Fibroblast of peridontal ligament (primary cell): ENCODE results near the gene KRTCAP3.

Experiments
- DNase-seq: peaks from one replicate; pipeline ENCODE4 v3.0.0-alpha.2; 2010; ENCODE audit errors: extremely low read depth

The KRTCAP3 gene

DNA sequence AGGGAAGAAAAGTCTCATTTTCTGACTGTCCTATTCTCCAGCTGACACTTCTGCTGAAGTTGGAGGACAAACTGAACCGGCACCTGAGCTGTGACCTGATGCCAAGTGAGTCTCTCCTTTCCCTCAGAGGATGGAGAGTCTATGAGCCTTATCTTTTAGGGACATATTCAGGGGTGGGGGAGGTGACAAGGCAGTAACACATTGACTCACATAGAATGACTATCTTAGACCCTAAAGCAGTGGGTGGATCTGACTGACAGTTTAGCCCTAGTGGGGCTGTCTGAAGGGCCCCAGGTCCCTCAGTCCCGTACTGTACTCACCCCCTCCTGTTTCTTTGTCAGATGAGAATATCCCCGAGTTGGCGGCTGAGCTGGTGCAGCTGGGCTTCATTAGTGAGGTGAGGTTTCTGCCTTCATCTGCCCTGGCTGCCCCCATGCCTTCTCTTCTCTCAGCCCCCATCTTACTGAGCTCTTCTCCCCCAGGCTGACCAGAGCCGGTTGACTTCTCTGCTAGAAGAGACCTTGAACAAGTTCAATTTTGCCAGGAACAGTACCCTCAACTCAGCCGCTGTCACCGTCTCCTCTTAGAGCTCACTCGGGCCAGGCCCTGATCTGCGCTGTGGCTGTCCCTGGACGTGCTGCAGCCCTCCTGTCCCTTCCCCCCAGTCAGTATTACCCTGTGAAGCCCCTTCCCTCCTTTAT lies 805 bp upstream of the KRTCAP3 start:
- DNase-seq = no peak

DNA sequence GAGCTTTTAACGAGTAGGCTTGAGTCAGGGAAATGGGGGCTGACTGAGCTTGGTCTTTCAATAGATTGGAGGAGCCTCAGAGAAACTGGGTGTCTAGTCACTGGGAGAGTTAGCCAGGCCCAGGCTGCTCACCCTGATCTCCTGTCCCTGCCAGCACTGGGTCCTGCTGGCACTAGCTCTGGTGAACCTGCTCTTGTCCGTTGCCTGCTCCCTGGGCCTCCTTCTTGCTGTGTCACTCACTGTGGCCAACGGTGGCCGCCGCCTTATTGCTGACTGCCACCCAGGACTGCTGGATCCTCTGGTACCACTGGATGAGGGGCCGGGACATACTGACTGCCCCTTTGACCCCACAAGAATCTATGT lies 720 bp downstream of the KRTCAP3 start:
- DNase-seq = no peak

DNA sequence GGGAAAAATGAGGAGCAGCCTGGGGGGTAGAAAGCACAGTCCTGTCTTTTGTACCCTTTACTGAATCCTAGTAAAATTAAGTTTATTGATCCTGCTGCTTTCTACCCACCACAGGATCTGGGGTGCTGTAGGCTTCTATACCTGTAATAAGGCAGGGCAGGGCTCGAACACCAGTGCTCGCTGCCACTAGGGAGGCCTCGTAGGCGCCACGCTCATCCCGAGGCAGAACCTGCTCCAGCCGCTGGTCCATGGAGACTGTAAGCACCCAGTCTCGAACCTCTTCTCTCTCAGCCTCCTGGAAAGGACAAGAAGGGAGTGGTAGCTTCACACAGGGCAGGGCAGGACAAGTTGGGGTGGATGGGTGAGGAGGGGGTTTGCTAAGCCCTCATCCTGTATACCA lies 3.0 kb downstream of the KRTCAP3 start:
- DNase-seq = no peak

DNA sequence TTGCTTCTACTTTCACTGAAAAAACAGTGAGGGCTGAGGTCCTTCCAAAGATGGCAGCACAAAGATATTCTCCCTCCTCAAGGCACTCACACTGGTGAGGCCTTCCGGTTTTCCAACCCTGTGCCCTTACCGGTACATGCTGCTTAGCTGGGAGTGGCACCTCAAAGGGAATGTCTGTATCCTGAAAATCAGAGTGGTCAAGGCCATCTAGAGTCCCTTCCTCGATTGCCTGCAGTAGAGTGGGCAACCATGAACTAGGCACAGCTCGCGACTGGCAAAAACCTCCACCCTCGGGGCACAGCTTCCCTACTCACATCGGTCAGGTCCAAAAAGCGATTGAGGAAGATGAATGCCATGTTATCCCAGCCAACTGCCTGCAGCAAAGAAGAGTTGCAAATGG lies 3.4 kb downstream of the KRTCAP3 start:
- DNase-seq = no peak

DNA sequence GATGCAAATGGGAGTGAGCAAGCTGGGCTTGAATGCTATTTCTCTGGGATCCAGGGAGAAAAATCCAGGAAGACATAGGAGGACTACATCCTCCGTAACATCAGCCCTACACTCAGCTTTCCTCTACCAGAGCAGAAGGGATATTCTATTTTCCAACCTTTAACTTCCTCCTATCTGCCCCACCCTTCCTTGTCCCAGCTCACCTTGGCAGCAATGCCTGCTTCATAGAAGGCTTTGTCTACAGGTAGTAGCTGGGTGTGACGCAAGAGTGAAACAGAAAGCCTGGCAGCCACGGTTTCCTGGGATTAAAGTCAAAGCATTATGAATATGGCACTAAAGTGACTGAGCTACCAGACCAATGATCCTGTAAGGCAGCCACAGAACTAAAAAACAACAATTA lies 3.9 kb downstream of the KRTCAP3 start:
- DNase-seq = no peak

DNA sequence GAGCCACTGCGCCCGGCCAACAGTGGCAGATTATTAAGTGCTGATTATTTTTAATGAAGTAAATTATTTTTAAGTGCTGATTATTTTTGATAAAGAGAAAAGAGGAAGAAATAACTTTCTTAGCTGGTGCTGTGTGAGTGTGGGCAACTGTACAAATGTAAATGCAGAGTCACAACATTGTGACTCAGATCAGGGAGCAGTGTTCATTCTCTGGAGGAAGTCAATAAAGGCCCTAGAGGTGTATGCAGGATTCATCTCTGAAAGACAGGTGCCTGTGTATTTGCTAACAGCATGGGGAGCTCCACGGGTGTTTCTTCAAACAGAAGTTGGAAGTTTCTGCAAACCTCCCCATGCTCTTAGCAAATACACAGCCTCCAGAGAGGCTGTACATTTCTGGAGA lies 6.2 kb downstream of the KRTCAP3 start:
- no peak for DNase-seq

DNA sequence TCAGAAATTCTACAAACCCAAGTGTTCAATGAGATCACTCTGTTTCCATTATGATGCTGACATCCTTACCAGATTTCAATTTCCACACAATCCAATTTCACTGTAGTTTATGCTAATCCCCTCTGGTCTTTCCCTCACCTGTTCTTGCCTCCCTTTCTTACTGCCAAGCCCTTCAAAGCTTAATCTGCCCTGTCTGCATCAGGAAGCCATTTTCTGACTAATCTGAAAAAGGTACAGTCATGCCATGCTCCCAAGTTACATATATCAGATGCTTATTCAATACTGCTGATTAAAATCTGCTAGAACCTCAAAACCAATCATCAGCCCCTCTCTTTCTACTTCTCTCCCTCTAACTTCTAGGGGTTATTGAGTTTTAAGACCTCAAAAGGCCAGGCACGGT lies 8.9 kb downstream of the KRTCAP3 start:
- no peak for DNase-seq

DNA sequence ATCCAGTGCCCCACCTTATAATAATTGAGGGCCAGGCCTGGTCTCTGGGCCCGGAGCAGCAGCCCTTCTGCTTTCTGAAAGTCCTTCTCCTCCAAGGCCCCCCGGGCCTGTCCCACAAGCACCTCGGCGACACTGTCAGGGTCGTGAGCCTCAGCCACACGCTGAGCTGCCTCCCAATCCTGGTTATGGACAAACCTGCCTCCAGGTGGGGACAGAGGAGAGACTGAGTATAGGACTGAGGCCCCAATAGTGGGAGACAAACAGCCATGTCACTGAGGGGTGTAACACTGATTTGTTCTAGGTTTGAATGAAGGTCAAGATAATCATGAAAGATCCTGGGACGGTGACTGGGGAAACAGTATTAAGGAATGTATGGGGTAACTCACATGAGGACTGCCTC lies 11.8 kb downstream of the KRTCAP3 start:
- DNase-seq = no peak

DNA sequence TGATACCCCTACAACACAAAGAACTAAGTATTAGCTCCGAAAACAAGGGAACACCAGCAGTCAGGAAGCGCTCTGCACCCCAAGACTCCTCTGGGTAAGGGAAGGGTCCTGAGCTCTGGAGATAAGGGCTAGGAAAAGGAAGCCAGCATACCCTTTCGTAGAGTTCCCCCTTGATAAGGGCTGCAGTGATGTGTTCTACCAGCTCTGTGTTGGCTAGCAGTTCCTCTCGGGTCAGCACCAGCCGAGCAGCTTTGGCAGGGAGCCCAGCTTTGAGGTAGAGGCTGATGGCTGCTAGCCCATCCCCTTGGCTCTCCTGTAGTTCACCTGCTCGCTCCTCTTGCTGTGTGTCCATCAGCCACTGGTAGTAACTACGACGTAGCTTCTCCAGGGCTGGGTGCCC lies 18.9 kb downstream of the KRTCAP3 start:
- DNase-seq = no peak

DNA sequence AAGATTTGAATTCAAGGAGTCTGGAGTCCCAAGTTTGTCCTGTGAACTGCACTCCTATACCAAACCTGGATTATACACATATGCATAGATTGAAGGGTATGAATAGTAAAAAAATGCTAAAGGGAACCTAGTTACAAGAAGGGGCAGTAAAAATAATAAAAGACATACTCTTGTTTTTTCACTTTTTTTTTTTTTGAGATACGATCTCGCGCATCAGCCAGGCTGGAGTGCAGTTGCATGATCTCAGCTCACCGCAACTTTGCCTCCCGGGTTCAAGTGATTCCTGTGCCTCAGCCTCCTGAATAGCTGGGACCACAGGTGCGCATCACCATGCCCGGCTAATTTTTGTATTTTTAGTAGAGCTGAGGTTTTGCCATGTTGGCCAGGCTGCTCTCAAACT lies 22.3 kb downstream of the KRTCAP3 start:
- no peak for DNase-seq

DNA sequence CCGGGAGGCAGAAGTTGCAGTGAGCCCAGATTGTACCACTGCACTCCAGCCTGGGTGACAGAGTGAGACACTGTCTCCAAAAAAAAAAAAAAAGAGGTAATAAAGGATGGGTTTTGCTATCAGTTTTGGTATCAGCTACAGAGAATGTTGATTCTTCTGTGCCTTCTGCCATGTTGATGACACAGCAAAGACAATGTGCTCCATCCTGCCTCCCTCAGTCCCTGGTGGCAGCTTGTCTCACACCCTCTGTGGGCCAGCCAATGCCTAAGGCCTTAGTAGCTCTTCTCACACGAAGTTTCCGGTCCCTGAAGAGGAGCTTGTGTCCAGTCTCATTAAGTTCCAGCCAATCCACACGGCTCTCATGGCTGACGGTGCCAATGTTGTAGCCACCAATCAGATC lies 29.8 kb downstream of the KRTCAP3 start:
- no peak for DNase-seq

DNA sequence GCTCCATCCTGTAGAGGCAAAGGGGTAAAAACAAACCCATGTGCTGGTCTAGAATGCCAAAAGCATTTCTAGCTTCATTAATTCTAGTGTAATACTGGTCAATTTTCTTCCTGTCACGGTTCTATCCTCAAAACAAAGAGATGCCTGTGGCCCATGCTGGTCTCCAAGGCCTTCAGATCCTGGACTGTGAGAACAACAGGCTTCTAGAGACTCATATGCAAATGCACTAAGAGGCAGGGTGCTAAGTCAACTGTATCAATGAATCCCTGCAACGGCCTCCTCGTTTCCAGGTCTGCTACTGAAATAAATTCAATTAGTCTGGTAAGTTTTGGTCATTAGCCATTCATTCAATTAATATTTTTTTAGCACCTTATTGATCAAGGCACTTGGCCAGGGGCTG lies 43.3 kb downstream of the KRTCAP3 start:
- DNase-seq = no peak

DNA sequence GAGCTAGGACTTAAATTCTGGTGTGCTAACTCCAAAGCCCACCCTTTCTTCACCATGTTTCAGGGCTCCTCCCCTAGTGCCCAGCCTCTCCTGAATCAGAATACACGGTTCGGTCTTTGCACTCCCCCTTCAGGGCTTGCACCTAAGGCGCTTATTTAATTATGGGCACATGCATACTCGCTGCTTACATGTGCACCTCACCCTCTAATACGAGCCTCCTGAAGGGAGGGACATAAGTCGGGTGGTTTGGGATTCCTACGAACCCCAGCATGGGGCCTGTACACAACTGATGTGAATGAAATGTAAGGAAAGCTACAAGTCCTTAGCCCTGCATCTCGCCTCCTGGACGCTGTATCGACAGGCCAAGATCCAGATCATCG lies 46.9 kb downstream of the KRTCAP3 start:
- DNase-seq = peak; percentile 36

DNA sequence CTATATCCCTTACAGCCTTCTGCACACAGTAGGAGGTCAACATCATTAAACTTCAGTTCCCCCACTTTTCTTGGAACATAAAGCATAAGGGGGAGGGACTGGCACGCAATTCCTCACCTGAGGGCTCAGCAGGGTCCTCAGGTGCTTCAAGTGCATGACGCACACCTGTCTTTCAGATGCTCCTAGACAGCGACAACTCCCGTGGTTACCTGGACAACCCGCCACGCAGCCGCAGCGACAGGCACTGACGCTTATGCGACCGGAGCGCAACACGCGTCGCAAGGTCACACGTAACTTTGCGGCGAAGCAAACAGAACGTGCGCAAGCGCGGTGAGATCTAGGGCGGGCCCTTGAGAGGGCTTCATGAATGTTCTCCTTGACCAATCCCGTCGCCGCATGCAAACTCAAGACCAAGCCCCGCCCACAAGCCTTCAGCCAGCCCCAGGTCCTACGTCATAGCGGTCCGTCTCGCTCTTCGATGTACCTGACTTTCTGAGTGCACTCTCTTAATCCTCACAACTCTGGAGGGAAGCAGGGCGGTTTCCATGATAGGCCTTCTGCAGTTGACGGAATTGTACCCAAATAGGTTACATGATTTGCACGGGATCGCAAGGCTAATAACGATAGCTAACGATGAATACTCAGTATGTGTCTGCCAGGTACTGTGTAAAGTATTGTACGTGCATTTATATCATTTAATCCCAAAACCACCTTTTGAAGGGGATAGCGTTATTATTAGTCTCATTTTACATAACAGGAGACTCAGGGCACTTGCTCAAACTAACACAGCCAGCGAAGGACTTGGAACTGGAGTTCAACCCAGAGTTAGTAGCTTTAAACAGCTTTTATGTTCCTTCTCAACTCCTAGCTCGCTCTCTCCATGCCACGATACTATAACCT lies 47.6 kb downstream of the KRTCAP3 start, which contains the start of gene IFT172:
Gene IFT172, minus strand, starts transcription at position 246 of the 900 bp plus-strand sequence. Its CDS starts 90 bp downstream, at position 156.
- peak; percentile 97 for DNase-seq

DNA sequence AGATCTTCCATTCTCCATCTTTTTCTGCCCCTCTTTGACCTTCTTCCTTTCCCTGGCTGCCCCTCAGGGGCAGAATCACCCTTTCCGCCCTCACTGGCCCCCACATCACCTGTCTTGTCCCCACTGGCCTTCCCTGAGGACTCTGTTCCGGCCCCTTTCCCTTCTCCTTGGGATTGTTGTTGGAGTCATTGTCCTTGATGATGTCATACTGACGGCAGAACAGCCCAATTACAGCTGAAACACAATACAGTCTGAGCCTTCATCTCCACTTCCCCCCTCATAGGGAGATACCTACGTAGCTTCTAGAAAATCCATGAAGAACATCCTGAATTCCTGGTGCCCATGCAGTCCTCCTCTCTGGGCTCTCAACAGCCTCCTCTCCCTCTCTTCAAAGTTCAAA lies 50.4 kb downstream of the KRTCAP3 start:
- DNase-seq = no peak

DNA sequence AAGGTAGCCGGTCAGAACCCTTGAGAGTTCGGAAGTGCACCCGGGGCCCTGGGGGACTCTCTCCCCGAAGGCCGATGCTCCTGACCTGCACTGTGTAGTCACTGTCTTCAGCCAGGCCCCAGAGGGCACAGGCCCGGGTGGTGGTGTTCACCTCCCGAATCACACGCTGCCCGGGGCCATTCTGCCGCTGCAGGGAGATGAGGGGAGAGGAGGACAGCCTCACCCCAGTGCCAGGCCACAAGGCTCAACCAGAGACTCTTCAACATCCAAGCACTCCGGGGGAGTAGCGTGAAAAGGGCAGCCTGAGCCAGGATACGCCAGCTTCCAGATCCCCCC lies 51.7 kb downstream of the KRTCAP3 start:
- no peak for DNase-seq
